SK-N-SH treated with all-trans-retinoic acid at 6 μM for 48 hours (cell line): Measurements from ENCODE around the gene SCRN1.

Experiments used
- ARNTL ChIP-seq: fragments of 450-650 bp; formaldehyde crosslinking; IDR thresholded peaks from 2 replicates; pipeline ENCODE4 v1.5.0; 2020; ENCODE audit warnings: low read depth, mild to moderate bottlenecking, moderate library complexity, borderline replicate concordance
- BACH2 ChIP-seq: fragments of 250-450 bp; sonication (Bioruptor Pico); IDR thresholded peaks from 2 replicates; pipeline ENCODE4 v1.9.0; 2021; ENCODE audit warnings: mild to moderate bottlenecking, borderline replicate concordance
- ZFP3 ChIP-seq: fragments of 250-450 bp; sonication (Bioruptor Pico); IDR thresholded peaks from 2 replicates; pipeline ENCODE4 v1.5.0; 2020; ENCODE audit warnings: mild to moderate bottlenecking, moderate library complexity
- ZNF8 ChIP-seq: fragments of 450-650 bp; formaldehyde crosslinking; IDR thresholded peaks from 2 replicates; pipeline ENCODE4 v1.5.0; 2020; ENCODE audit warnings: mild to moderate bottlenecking, moderate library complexity

DNA sequence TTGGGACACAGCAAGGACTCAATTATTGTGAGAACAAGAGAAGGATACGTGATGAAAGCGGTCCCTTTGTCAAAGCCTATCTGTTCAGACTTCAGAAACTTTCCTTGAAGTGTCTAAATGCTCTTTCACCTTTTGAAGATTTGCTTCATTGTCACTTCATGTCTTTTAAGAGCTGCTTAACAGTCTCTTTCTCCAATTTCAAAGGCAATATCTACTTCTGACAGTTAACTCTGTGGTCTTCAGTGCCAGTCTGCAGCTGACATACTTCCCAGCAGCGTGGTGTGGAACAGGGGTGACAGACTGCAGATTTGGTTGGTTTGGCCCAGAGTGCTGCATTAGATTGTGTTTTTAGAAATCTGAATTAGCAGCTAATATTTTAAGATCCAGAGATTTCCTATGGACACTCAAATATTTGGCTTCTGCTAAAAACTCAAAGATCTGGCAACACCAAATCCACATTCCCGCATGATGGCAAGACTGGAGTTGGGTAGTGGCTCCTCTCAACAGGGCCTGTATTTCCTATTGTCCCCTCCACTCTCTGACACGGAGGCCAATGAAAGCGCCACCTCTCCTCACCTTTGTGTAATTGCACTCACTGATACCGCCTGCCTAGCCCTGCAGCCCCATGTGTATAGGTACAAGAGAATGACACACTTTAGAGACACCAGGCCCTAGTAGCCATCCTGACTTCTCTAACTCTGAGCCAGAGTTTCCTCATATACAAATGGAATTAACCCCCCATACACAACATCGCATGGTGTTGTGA is 11.5 kb downstream of the SCRN1 start:
- TF ChIP-seq BACH2 (CRISPR knock-in tag) (no peak), ZNF8 (CRISPR knock-in tag) (no peak), ARNTL (no peak), ZFP3 (CRISPR knock-in tag) (no peak)
